Naive thymus-derived CD8-positive, alpha-beta T cell (primary cell): ENCODE results near the gene TMEM50A. TPM values are rescaled to one million over a fixed set of nuclear protein-coding genes. Genes with fewer than 3 reads are reported as not detected.
"Not testable (repeated sequence)": the region's sequence is repeated elsewhere in the genome, so short reads cannot be mapped to it uniquely, and the experiment has no call there.

ENCODE experiments used
- ATAC-seq, 2 donors: fragments of 150-1000 bp; cut with Tn5 transposase in 1 of 2; sonication (Bioruptor Pico), chemical (Tn5 transposase) in 1 of 2; 1 replicate in 1 of 2; 2 replicates in 1 of 2; pipeline ENCODE4 v1.10.0; 2021; ENCODE audit warnings: mild to moderate bottlenecking in 2 of 2, moderate library complexity in 2 of 2
- POLR2A ChIA-PET: fragments of 350-600 bp; sonication (Branson Sonifier 250); formaldehyde crosslinking; loops from one replicate; lab custom pipeline; 2021; ENCODE audit warnings: antibody characterized with exemption; lab: Charles Lee
- DNase-seq, 10 donors: peaks; one replicate each; pipeline versions ENCODE4 v3.0.0 to v3.0.0-alpha.2; 2020 to 2022
- H3K27ac Mint-ChIP-seq, 10 donors: one replicate each; pipeline ENCODE4 v1.8.0; 2020 to 2022; ENCODE audit warnings: mild to moderate bottlenecking in 10 of 10, mixed read lengths in 10 of 10, moderate library complexity in 4 of 10, inconsistent platforms in 1 of 10
- H3K27me3 Mint-ChIP-seq, 5 donors: one replicate each; pipeline ENCODE4 v1.8.0; 2021 to 2022; ENCODE audit warnings: mixed read lengths in 5 of 5
- H3K36me3 Mint-ChIP-seq, 3 donors: one replicate each; pipeline ENCODE4 v1.8.0; 2020 to 2022; ENCODE audit warnings: mixed read lengths in 3 of 3, mild to moderate bottlenecking in 2 of 3, inconsistent platforms in 1 of 3
- H3K4me1 Mint-ChIP-seq, 4 donors: one replicate each; pipeline ENCODE4 v1.8.0; 2021 to 2022; ENCODE audit warnings: mixed read lengths in 4 of 4
- H3K4me3 Mint-ChIP-seq, 10 donors: one replicate each; pipeline ENCODE4 v1.8.0; 2020 to 2022; ENCODE audit warnings: mild to moderate bottlenecking in 10 of 10, mixed read lengths in 10 of 10, moderate library complexity in 6 of 10, inconsistent platforms in 1 of 10
- H3K9me3 Mint-ChIP-seq, 9 donors: one replicate each; pipeline ENCODE4 v1.8.0; 2020 to 2022; ENCODE audit warnings: mixed read lengths in 9 of 9, mild to moderate bottlenecking in 3 of 9, inconsistent platforms in 1 of 9, moderate library complexity in 1 of 9
- polyA plus RNA-seq, 3 donors: library from polyadenylated mRNA; unstranded; fragments of 300-500 nt; fragmentation: Illumina TruSeq; gene quantifications; one replicate each; pipeline ENCODE4 v1.2.3, GENCODE V29; 2021
- total RNA-seq, 8 experiments: library from RNA in 2 of 8; stranded (reverse) in 2 of 8; gene quantifications; one replicate each; pipeline ENCODE4 v1.2.3 and lab custom pipeline; 2021 to 2026

TMEM50A gene
- total and polyA plus RNA-seq, 5 experiments from 2014 or later, result 89.0 to 201 (median 130) TPM

- not testable (repeated sequence) for H3K4me3 Mint-ChIP-seq, H3K27ac Mint-ChIP-seq, ATAC-seq, DNase-seq, H3K36me3 Mint-ChIP-seq, H3K9me3 Mint-ChIP-seq, H3K4me1 Mint-ChIP-seq, H3K27me3 Mint-ChIP-seq
- POLR2A ChIA-PET, result interaction anchor here (0.7 kb wide), 1 partner anchor 132 kb away, joined by 6 read pairs; no protein-coding TSS in a partner anchor
These were observed 31.6 kb downstream of the TMEM50A start for GRCh38 chr1:25369691-25370271.

- H3K27me3 Mint-ChIP-seq, ATAC-seq, H3K9me3 Mint-ChIP-seq, H3K4me1 Mint-ChIP-seq, H3K4me3 Mint-ChIP-seq, DNase-seq, H3K27ac Mint-ChIP-seq, POLR2A ChIA-PET, H3K36me3 Mint-ChIP-seq: not testable (repeated sequence)
These were observed 33.6 kb downstream of the TMEM50A start for GRCh38 chr1:25371757-25372156.

GRCh38 chr1:25378367-25378766 is 40.2 kb downstream of the TMEM50A start:
- H3K27ac Mint-ChIP-seq, H3K4me3 Mint-ChIP-seq, H3K4me1 Mint-ChIP-seq, POLR2A ChIA-PET, H3K9me3 Mint-ChIP-seq, ATAC-seq, H3K27me3 Mint-ChIP-seq, H3K36me3 Mint-ChIP-seq, DNase-seq: not testable (repeated sequence)

GRCh38 chr1:25382543-25382942 is 44.4 kb downstream of the TMEM50A start:
- POLR2A ChIA-PET, H3K4me3 Mint-ChIP-seq, H3K36me3 Mint-ChIP-seq, H3K4me1 Mint-ChIP-seq, H3K27me3 Mint-ChIP-seq, ATAC-seq, DNase-seq, H3K27ac Mint-ChIP-seq, H3K9me3 Mint-ChIP-seq: not testable (repeated sequence)

- DNase-seq, H3K36me3 Mint-ChIP-seq, H3K27me3 Mint-ChIP-seq, H3K4me3 Mint-ChIP-seq, H3K27ac Mint-ChIP-seq, POLR2A ChIA-PET, ATAC-seq, H3K4me1 Mint-ChIP-seq, H3K9me3 Mint-ChIP-seq: not testable (repeated sequence)
These were observed 45.0 kb downstream of the TMEM50A start for GRCh38 chr1:25383090-25383489.

GRCh38 chr1:25383875-25384274 is 45.7 kb downstream of the TMEM50A start:
- H3K27ac Mint-ChIP-seq, DNase-seq, POLR2A ChIA-PET, ATAC-seq, H3K4me3 Mint-ChIP-seq, H3K9me3 Mint-ChIP-seq, H3K4me1 Mint-ChIP-seq, H3K36me3 Mint-ChIP-seq, H3K27me3 Mint-ChIP-seq: not testable (repeated sequence)

- ATAC-seq, DNase-seq, POLR2A ChIA-PET, H3K4me1 Mint-ChIP-seq, H3K36me3 Mint-ChIP-seq, H3K27ac Mint-ChIP-seq, H3K27me3 Mint-ChIP-seq, H3K4me3 Mint-ChIP-seq, H3K9me3 Mint-ChIP-seq: not testable (repeated sequence)
These were observed 49.0 kb downstream of the TMEM50A start for GRCh38 chr1:25387096-25387495.

- peak overlapping the region in 2 of 10 donors; percentile 15 to 74 for H3K27ac Mint-ChIP-seq
- H3K4me3 Mint-ChIP-seq, H3K9me3 Mint-ChIP-seq, POLR2A ChIA-PET, DNase-seq, H3K27me3 Mint-ChIP-seq, H3K4me1 Mint-ChIP-seq, ATAC-seq, H3K36me3 Mint-ChIP-seq: not testable (repeated sequence)
These were observed 50.6 kb downstream of the TMEM50A start for GRCh38 chr1:25388691-25389090.

GRCh38 chr1:25389721-25390120 is 51.6 kb downstream of the TMEM50A start:
- POLR2A ChIA-PET, ATAC-seq, H3K27me3 Mint-ChIP-seq, DNase-seq, H3K27ac Mint-ChIP-seq, H3K4me3 Mint-ChIP-seq, H3K4me1 Mint-ChIP-seq, H3K36me3 Mint-ChIP-seq, H3K9me3 Mint-ChIP-seq: not testable (repeated sequence)

- peaks cover 0 to 3% (median 2%) of the 10 kb centered on the region in 5 donors for H3K27me3 Mint-ChIP-seq
- H3K9me3 Mint-ChIP-seq, result no peaks in the 10 kb centered on the region
- no peaks in the 10 kb centered on the region for H3K4me1 Mint-ChIP-seq
- no peak overlapping the region for H3K27ac Mint-ChIP-seq
- no peak overlapping the region for H3K4me3 Mint-ChIP-seq
- no peak for DNase-seq
- no peak for ATAC-seq
- POLR2A ChIA-PET, result no interaction called here
- peaks cover 0 to 3% (median 0%) of the 10 kb centered on the region in 3 donors for H3K36me3 Mint-ChIP-seq
These were observed 54.7 kb downstream of the TMEM50A start for GRCh38 chr1:25392841-25393240.

GRCh38 chr1:25397549-25397948 is 59.4 kb downstream of the TMEM50A start:
- H3K27me3 Mint-ChIP-seq, H3K36me3 Mint-ChIP-seq, H3K4me3 Mint-ChIP-seq, H3K4me1 Mint-ChIP-seq, DNase-seq, H3K9me3 Mint-ChIP-seq, POLR2A ChIA-PET, ATAC-seq: not testable (repeated sequence)
- peak overlapping the region in 3 of 10 donors; percentile 24 to 40 (median 31) for H3K27ac Mint-ChIP-seq

- H3K4me1 Mint-ChIP-seq, DNase-seq, H3K27ac Mint-ChIP-seq, POLR2A ChIA-PET, H3K4me3 Mint-ChIP-seq, H3K36me3 Mint-ChIP-seq, ATAC-seq, H3K27me3 Mint-ChIP-seq, H3K9me3 Mint-ChIP-seq: not testable (repeated sequence)
These were observed 59.9 kb downstream of the TMEM50A start for GRCh38 chr1:25398079-25398478.

GRCh38 chr1:25402947-25403803 is 65.0 kb downstream of the TMEM50A start:
- H3K27me3 Mint-ChIP-seq, H3K4me3 Mint-ChIP-seq, H3K27ac Mint-ChIP-seq, H3K9me3 Mint-ChIP-seq, POLR2A ChIA-PET, H3K36me3 Mint-ChIP-seq, H3K4me1 Mint-ChIP-seq: not testable (repeated sequence)
- ATAC-seq (peak; percentile 72 to 84), DNase-seq (peak in 5 of 10 donors; percentile 6 to 34 (median 26))
